GM19328 (cell line): Measurements from ENCODE around the gene SLC6A8.
"Not testable (repeated sequence)": the region's sequence is repeated elsewhere in the genome, so short reads cannot be mapped to it uniquely, and the experiment has no call there.

Source experiments
- ATAC-seq: cut with Tn5 transposase; IDR thresholded peaks from one replicate; pipeline ENCODE4 v1.9.1; 2021; ENCODE audit warnings: mild to moderate bottlenecking, moderate library complexity; ENCODE audit not compliant: unreplicated experiment

SLC6A8 gene

DNA sequence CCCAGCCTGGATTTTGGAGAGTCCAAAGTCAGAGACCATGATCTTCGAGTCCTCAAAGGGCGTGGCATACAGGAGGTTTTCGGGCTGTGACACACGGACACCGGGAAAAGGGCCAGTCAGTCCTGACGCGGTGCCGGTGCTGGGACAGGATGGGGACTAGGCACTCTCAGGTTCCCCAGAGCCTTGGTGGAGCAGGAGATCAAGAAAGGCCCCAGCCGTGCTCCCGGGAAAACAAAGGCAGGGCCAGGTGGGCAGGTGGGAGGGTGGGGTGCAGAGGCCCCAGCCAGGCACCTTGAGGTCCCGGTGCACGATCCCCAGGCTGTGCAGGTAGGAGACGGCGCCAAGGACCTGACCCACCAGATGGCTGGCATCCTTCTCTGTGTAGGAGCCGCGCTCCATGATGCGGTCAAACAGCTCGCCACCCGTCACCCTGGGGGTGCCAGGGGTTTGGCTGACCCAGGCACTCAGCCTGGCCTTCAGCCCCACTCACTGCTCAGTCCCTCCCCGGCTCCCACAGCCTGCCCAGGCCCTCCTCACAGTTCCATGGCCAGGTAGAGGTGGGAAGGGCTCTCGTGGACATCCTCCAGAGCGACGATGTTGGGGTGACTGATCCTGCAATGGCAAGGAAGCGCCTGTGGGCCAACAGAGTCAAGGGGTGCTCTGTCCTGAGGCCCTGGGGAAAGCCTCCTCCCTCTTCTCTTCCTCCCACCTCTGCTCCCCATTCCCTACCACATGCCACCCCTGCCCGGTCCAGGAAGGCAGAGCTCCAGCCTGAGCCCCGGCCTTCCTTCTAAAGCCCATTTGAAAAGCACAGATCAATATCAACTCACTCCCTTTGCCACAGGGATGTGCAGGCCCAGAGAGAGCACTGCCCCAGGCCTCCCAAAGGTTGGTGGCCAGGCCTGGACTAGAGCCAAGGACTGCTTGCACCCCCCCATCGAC lies 15.9 kb upstream of the SLC6A8 start:
- ATAC-seq = no peak

GRCh38 chrX:153672531-153673427 lies 14.9 kb upstream of the SLC6A8 start:
- no peak for ATAC-seq

- ATAC-seq = no peak
These were observed 14.1 kb upstream of the SLC6A8 start, which contains the start of gene PNCK for GRCh38 chrX:153673428-153674218. TSS of gene PNCK (minus strand) at chrX:153673813. CDS start at chrX:153673076, 737 bp downstream.

DNA sequence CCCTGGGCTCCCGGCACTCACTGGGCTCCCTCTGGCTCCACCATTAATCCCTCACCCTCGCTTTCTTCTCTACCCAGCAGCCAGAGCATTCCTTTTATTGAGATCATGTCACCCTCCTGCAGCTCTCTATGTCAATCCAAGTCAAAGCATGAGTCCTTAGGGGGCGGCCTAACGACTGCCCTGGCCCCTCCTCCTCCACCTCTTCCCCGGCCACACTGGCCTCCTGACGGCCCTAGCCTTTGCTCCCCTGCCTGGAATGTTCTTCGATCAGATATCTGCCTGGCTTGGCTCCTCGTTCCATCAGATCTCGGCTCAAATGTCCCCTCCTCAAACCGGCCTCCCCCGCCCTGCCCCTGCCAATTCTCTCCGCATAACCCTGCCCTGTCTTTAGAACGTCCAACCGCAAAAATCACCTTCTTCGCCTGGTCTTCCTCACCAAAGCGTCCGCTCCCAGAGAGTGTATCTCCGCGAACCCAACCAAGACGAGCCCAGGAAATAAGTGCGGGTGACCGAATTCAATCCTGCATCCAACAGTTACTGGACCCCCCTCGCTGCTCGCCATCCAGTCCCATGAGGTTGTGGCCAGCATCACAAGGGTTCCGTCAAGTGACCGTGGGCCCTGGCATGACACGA lies 13.4 kb upstream of the SLC6A8 start:
- no peak for ATAC-seq

DNA sequence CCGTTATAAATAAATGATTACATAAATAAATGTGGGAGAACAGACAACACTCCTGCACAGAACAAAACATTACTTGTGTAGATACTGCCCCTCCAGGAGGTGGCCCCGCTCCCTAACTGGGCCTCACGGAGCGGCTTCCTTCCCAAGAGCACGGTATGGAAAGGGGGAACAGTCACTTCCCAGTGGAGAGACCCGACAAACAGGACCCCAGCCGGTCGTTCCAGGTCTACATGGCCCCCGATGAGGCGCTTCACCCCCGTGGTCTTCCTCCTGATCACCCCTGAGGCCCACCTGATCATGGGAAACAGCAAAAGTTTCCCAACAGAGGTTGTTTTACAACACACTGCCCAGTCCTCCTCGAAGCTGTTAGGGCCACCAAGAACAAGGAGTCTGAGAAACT lies 6.6 kb upstream of the SLC6A8 start:
- ATAC-seq = no peak

DNA sequence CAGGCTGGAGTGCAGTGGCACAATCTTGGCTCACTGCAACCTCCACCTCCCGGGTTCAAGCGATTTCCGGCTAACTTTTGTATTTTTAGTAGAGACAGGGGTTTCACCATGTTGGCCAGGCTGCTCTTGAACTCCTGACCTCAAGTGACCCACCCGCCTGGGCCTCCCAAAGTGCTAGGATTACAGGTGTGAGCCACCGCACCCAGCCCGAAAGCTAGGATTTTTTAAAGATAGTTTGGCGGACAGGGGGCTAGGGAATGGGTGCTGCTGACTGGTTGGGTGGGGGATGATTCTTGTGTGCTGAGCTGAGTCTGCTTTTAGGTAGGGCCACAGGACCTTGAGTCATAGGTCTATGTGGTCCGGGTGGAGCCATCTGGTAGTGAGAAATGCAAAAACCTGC lies 4.2 kb upstream of the SLC6A8 start:
- ATAC-seq = not testable (repeated sequence)

- no peak for ATAC-seq
These were observed 3.1 kb upstream of the SLC6A8 start for GRCh38 chrX:153684467-153685155.

- no peak for ATAC-seq
These were observed 2.6 kb upstream of the SLC6A8 start for GRCh38 chrX:153685156-153685536.

GRCh38 chrX:153685751-153686696 lies 1.7 kb upstream of the SLC6A8 start:
- no peak for ATAC-seq

DNA sequence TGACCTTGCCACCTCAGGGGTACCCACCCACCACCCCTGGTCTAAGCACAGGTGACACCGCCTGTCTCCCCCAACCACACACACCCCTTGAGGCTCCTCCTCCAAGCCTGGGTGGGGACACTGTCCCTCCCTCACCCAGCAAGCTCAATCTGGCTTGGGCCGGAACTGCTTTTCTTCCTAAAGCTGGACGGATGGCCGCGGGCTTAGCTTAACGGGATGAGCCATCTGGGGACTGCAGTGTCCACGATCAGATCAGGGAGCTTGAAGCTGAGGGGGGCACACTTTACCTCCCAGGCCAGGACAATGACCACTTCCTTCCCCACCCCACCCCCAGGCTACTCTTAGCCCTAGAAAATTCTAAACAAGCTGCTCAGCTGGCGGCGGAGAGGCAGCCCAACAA lies 1.0 kb upstream of the SLC6A8 start:
- no peak for ATAC-seq

DNA sequence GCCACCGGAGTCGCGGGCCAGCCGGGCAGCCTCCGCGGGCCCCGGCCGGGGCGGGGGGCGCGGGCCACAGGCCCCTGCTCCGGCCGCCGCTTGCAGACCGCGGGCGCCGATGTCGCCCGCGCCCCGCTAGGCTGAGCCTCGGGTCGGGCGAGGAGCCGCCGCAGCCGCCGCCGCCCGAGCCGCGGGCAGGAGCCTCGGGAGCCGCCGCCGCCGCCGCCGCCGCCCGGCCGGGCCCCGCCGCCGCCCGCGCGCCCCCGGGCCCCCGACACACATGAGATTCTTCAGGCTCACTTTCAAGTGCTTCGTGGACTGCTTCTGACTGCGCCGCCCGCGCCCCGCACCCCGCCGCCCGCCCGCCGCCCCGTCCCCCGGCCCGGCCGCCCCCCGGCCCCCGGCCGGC lies 345 bp downstream of the SLC6A8 start:
- no peak for ATAC-seq

DNA sequence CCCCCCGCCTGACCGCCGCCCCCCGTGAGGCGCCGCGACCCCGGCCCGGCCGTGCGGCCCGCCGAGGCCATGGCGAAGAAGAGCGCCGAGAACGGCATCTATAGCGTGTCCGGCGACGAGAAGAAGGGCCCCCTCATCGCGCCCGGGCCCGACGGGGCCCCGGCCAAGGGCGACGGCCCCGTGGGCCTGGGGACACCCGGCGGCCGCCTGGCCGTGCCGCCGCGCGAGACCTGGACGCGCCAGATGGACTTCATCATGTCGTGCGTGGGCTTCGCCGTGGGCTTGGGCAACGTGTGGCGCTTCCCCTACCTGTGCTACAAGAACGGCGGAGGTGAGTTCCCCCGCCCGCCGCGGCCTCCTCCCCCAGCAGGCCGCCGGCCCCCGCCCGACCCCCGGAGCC lies 780 bp downstream of the SLC6A8 start:
- ATAC-seq = no peak

- no peak for ATAC-seq
These were observed 1.3 kb downstream of the SLC6A8 start for GRCh38 chrX:153688911-153689590.

DNA sequence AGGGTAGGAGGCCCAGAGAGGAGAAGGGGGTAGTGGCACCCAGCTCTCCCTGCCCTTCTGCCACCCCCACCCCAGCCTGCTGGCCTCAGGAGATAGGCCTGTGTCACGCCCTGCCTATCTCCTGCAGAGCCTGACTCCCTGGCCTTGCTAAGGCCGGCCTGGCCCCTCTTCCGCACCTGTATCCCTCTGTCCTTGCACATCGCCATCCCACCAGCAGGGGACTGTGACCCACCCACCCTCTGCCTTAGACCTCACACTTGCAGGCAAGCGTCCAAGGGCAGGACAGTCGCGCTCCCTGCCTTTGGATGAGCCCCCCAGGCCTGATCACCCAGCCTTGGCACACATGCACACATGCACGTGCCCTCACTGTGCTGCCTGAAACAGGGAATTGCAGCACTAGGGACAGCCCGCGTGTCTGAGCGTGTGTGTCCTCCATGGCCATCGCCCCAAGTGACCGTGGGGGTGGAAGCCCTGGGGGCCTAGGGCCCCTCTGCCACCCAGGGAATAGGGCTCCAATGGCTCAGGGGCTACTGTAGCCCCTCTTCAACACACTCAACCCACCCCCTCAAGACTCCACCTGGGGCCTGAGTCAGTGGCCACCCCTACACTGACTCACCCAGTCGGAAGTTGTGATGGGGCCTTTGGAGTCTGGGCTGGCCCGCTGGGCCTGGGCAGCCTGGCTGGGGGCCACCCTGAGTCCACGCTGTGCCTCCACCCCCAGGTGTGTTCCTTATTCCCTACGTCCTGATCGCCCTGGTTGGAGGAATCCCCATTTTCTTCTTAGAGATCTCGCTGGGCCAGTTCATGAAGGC lies 2.1 kb downstream of the SLC6A8 start:
- no peak for ATAC-seq

DNA sequence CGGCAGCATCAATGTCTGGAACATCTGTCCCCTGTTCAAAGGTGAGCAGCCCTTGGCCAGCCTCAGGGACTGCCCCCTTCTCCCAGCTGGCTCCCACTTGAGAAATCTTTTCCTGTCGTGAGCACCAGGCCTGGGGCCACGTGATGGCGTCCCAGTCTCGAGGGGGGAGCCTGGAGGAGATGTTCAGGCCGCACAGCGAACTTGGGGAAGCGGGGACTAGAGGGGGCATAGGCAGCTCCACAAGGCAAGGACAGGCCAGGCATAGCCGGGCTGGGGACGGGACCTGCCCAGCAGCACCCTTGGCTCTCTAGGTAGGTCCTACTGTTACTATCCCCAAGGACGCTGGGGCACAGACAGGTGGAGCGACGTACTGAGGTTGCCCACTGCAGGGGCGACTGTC lies 2.7 kb downstream of the SLC6A8 start:
- ATAC-seq = no peak

GRCh38 chrX:153691032-153691827 lies 3.5 kb downstream of the SLC6A8 start:
- not testable (repeated sequence) for ATAC-seq
